ENCODE measurements around the gene NBEA.

GRCh38 chr13:35479038-35479492 is 537.0 kb downstream of the NBEA start:
- TF ChIP-seq CTCF (conservative IDR thresholded peaks at IDR 0.05) (no peak), ZFX (IDR thresholded peaks at IDR 0.05) (no peak)
